ENCODE results near the gene ZC3H12D. TPM values are rescaled to one million over a fixed set of nuclear protein-coding genes. Genes with fewer than 3 reads are reported as not detected.

The ZC3H12D gene
- total and polyA plus RNA-seq, 2 of the 8 experiments (the other 6 are each of a cell fraction or from before 2014, with no cell fraction given): 0.05 to 0.07 TPM

DNA sequence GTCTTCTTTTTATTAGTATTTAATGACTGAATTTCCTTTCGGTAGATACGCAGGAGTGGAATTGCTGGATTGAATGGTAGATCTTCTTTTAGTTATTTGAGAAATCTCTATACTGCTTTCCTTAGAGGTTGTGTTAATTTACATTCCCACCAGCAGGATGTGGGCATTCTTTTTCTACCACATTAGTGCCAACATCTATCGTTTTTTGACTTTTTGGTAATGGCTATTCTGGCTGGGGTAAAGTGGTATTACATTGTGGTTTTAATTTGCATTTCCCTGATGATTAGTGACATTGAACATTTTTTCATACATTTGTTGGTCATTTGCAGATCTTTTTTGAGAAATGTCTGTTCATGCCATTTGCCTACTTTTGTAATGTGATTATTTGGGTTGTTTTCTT is 47.6 kb downstream of the ZC3H12D start:
- ChIA-PET POLR2A (ENCODE audit: partially characterized antibody) (no interaction called here), CTCF (ENCODE audit: partially characterized antibody) (interaction anchor here (1.3 to 2.0 kb wide), 3 partner anchors 10 to 346 kb away, joined by 4 to 8 read pairs (median 7); no protein-coding TSS in a partner anchor)
- DNase-seq (ENCODE audit: low read depth in 1 of 2, low spot score in 2 of 2) (no peak), FAIRE-seq (no peak)
- no peak overlapping the region for H3K9ac ChIP-seq (replicated peaks in 1 of 4; ENCODE audit: extremely low read depth in 1 of 4, low read depth in 3 of 4, low read length in 3 of 4)
- no peak overlapping the region for H2BK20ac ChIP-seq (ENCODE audit: low read length)
- no peaks in the 10 kb centered on the region for H3K4me1 ChIP-seq (replicated peaks in 1 of 4; ENCODE audit: control insufficient read depth in 3 of 4, insufficient read depth in 4 of 4, low read length in 3 of 4)
- no peak overlapping the region for H2AFZ ChIP-seq (ENCODE audit: low read length)
- WGBS, 2 experiments (ENCODE audit: extremely low coverage in 1 of 2, insufficient coverage in 1 of 2, insufficient read length in 1 of 2, insufficient replicate concordance in 2 of 2, low coverage in 1 of 2, low lambda C conversion rate in 2 of 2, missing lambda C conversion rate in 1 of 2): 89% methylated on average over 3 of the region's 3 CpGs; no CpG with 5 or more reads in 1 of the 2 experiments
- no peaks in the 10 kb centered on the region for H3K79me2 ChIP-seq (ENCODE audit: control insufficient read depth in 1 of 2, insufficient read depth in 2 of 2, low read length in 2 of 2)
- no peaks in the 10 kb centered on the region for H3K36me3 ChIP-seq (ENCODE audit: control insufficient read depth in 2 of 4, insufficient read depth in 4 of 4, low read length in 3 of 4)
- H3K27ac ChIP-seq (ENCODE audit: low read depth, low read length): no peak overlapping the region
- H4K8ac ChIP-seq (ENCODE audit: extremely low read depth, insufficient read depth, low read length): no peak overlapping the region
- no peaks in the 10 kb centered on the region for H3K27me3 ChIP-seq (replicated peaks in 1 of 4; ENCODE audit: control insufficient read depth in 3 of 4, extremely low read depth in 1 of 4, insufficient read depth in 3 of 4, low read length in 3 of 4)
- H3K23ac ChIP-seq (ENCODE audit: insufficient read length): no peak overlapping the region
- H2BK12ac ChIP-seq (ENCODE audit: low read depth, low read length): no peak overlapping the region
- H3K4ac ChIP-seq (replicated peaks; ENCODE audit: insufficient read length, low read depth, low read length): no peak overlapping the region
- no peak overlapping the region for H4K91ac ChIP-seq (replicated peaks; ENCODE audit: insufficient read length, low read length)
- no peaks in the 10 kb centered on the region for H4K20me1 ChIP-seq (replicated peaks in 1 of 2; ENCODE audit: control insufficient read depth in 1 of 2, insufficient read depth in 2 of 2, low read length in 2 of 2)
- no peak overlapping the region for H3K4me3 ChIP-seq (ENCODE audit: extremely low read depth in 1 of 4, insufficient read depth in 2 of 4, low read depth in 3 of 4, low read length in 4 of 4)
- H3K56ac ChIP-seq (replicated peaks; ENCODE audit: insufficient read length, low read depth, low read length): no peak overlapping the region
- no peaks in the 10 kb centered on the region for H3K79me1 ChIP-seq (ENCODE audit: low read depth, low read length)
- no peak overlapping the region for H2BK15ac ChIP-seq (ENCODE audit: low read length)
- no peak overlapping the region for H3K18ac ChIP-seq (ENCODE audit: extremely low read depth, low read length)
- no peak overlapping the region for H2BK5ac ChIP-seq (ENCODE audit: low read depth, low read length)
- no peak overlapping the region for H3K14ac ChIP-seq (ENCODE audit: insufficient read length)
- H3K9me3 ChIP-seq (ENCODE audit: insufficient read depth in 2 of 2, low read depth in 1 of 2, low read length in 1 of 2): no peaks in the 10 kb centered on the region
- H2AK5ac ChIP-seq (ENCODE audit: low read depth, low read length): no peak overlapping the region
- H2BK120ac ChIP-seq (replicated peaks; ENCODE audit: low read depth, low read length): no peak overlapping the region
- no peaks in the 10 kb centered on the region for H3K23me2 ChIP-seq (ENCODE audit: low read depth, low read length)
- no peak overlapping the region for H4K5ac ChIP-seq (ENCODE audit: insufficient read length, low read depth, low read length)
- no peak overlapping the region for H3K4me2 ChIP-seq (ENCODE audit: insufficient read depth in 1 of 2, low read depth in 2 of 2, low read length in 2 of 2)
- TF ChIP-seq SUZ12 (IDR thresholded peaks at IDR 0.05; ENCODE audit: low read length): no peak
- TF ChIP-seq TAF7 (optimal IDR thresholded peaks at IDR 0.05; ENCODE audit: borderline replicate concordance, low read depth, low read length): no peak
- TF ChIP-seq PHF8 (conservative IDR thresholded peaks at IDR 0.05; ENCODE audit: low read depth, low read length): no peak
- no peak for TF ChIP-seq SP4 (IDR thresholded peaks at IDR 0.05; ENCODE audit: low read length)
